Medulla oblongata (tissue), 1 donor: Measurements from ENCODE around the gene TSC22D2.
A peak's percentile ranks its signal among the peaks of the same experiment; 100 is the strongest.
"Not testable (repeated sequence)": the region's sequence is repeated elsewhere in the genome, so short reads cannot be mapped to it uniquely, and the experiment has no call there.

Experiments used
- DNase-seq: peaks from one replicate; pipeline ENCODE4 v3.0.0-alpha.2; 2015; ENCODE audit errors: extremely low spot score

Gene TSC22D2

DNA sequence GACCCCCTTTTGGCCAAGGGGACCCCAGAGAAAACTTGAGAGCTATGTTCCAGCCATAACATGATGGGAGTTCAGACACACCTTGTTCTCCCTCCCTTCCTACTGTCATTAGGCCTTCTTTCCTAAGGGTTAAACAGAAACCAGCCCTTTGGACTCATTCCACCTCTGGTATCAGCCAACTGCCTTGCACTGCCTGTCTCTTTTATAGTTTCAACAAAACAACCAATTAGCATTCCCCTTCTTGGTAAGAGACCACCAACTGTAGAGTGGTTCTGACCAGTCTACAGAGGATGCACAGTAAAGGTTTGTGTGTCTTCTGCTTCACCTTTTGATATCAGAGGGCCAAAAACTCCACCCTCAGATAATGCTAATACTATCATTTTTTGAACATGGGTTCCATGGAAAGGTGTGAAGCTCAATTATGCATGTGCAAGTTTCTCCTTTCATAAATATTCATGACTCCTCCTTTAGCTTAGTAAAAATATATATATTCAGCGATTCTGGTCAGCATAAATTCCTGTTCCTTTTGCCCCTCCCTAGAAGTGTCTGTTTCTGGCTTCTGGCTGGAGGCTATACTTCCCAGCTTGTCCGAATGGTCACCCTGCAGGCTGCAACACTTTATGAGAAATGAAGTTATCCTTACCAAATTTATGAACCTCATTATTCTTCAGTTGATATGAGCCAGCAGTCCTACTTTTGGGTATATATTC is 82.3 kb downstream of the TSC22D2 start:
- no peak for DNase-seq

DNA sequence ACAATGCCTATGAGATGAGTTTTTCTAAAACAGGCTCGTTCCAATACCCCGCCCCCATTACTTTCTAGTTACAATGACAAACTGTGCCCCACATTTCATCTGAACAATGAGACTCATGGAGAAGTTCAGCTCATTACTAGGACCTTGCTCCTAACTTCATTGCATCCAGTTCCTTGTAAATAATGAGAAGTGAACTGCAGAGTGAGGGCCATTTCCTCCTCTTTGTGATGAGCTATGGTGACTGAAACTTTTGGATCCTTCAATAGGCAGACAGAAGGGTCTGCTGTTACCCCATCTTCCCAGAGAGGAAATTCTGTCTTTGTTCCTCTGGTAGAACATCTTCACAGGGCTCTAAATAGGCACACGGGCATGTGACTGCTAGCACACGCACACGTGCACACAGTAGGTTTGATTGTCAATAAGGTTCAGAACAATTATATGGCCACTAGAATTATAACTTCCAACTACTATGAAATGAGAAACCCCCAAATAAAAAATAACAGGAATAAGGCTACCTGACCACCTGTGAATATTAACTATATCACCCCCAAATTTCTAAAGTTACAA is 86.4 kb downstream of the TSC22D2 start:
- peak; percentile 21 for DNase-seq

- peak; percentile 57 for DNase-seq
Measured at GRCh38 chr3:150495149-150495548, 87.1 kb downstream of the TSC22D2 start.

GRCh38 chr3:150495563-150496168 is 87.6 kb downstream of the TSC22D2 start:
- DNase-seq, result peak; percentile 89

- no peak for DNase-seq
Measured at GRCh38 chr3:150497956-150498355, 89.9 kb downstream of the TSC22D2 start.

DNA sequence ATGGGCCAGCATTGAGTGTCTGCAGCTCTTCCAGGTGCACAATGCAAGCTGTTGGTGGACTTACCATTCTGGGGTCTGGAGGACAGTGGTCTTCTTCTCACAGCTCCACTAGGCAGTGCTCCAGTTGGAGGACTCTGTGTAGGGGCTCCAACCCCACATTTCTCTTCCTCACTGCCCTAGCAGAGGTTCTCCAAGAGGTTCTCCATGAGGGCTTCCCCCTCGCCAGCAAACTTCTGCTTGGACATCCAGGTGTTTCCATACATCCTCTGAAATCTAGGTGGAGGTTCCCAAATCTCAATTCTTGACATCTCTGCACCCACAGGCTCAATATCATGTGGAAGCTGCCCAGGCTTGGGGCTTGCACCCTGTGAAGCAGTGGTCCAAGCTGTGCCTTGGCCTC is 92.9 kb downstream of the TSC22D2 start:
- not testable (repeated sequence) for DNase-seq

GRCh38 chr3:150503402-150504099 is 95.5 kb downstream of the TSC22D2 start:
- no peak for DNase-seq

DNA sequence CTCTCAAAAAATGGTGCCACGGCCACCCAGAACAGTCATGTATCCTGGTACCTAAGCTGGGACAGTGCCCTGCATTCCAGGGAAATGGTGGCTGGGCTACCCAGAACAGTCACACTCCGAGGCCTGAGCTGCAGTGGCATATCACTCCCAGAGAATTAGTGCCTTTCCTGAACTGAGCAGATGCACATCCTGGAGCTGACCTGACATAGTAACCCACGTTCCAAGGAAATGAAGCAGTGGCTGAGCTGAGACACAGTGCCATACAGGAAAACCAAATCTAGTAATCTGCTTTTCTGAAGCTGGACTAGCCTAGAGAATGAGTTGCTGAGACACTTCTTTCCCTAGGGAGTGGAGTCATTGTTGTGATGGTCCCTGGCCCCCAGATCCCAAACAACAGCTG is 96.4 kb downstream of the TSC22D2 start:
- no peak for DNase-seq

- no peak for DNase-seq
Measured at GRCh38 chr3:150508401-150508800, 100.3 kb downstream of the TSC22D2 start.

DNA sequence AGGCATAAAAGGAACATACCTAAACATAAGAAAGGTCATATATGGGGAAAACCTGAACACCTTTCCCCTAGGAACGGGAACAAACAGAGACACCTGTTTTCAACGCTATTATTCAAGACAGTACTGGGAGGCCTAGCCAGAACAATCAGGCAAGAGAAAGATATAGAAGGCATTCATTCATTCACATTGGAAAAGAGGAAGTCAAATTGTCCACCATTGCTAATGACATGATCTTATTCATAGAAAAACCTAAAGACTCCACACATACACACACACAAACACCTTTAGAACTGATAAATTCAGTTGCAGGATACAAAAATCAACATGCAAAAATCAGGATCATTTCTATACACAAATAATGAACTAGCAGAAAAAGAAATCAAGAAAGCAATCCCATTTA is 101.7 kb downstream of the TSC22D2 start:
- DNase-seq, result no peak

DNA sequence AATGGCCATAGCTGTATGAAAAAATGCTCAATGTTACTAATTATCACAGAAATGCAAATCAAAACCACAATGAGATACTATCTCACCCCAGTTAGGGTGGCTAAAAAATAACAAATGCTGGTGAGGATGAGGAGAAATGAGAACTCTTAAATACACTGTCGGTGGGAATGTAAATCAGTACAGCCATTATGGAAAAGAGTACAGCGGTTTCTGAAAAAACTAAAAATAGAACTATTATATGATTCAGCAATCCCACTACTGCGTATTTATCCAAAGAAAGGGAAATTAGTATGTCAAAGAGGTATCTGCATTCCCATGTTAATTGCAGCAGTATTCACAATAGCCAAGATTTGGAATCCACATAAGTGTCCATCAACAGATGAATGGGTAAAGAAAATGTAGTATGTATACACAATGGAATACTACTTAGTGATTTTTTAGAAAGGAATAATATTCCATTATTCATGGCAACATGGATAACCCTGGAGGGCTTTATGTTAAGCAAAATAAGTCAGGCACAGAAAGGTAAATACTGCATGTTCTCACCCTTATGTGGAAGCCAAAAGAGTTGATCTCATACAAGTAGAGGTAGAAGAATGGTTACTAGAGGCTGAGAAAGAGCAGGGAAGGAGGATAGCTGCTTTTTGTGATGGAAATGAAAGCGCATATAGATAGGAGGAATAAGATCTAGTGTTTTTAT is 103.2 kb downstream of the TSC22D2 start:
- no peak for DNase-seq

- DNase-seq, result no peak
Measured at GRCh38 chr3:150515210-150515609, 107.1 kb downstream of the TSC22D2 start.
